GM12878 (cell line): Measurements from ENCODE around the gene METTL21C. TPM values are rescaled to one million over a fixed set of nuclear protein-coding genes. Genes with fewer than 3 reads are reported as not detected.

Experiments
- ATAC-seq: fragments of 200-7000 bp; cut with Tn5 transposase; 3 replicates; pipeline ENCODE4 v1.9.1; 2020; ENCODE audit warnings: mild to moderate bottlenecking, moderate library complexity
- BruUV-seq: library from RNA; stranded (reverse); fragments of 400-500 nt; replicated peaks from 2 replicates; lab custom pipeline; 2021; lab: Mats Ljungman, UMichigan
- CTCF ChIA-PET: fragments of 300-600 bp; sonication (Branson Sonifier 250); formaldehyde crosslinking; extraction: SDS; loops from one replicate; lab custom pipeline; 2021; ENCODE audit warnings: inconsistent platforms; lab: Yijun Ruan, JAX
- POLR2A ChIA-PET: fragments of 350-600 bp; formaldehyde crosslinking; extraction: SDS; loops from one replicate; lab custom pipeline; 2021; ENCODE audit warnings: inconsistent platforms; lab: Charles Lee
- RAD21 ChIA-PET: fragments of 300-600 bp; sonication (Branson Sonifier 250); formaldehyde crosslinking; loops from one replicate; lab custom pipeline; 2023; ENCODE audit warnings: antibody characterized with exemption; ENCODE audit not compliant: unreplicated experiment; lab: Charles Lee
- SMC1A ChIA-PET: fragments of 300-600 bp; sonication (Branson Sonifier 250); formaldehyde crosslinking; loops from one replicate; lab custom pipeline; 2023; ENCODE audit not compliant: unreplicated experiment, uncharacterized antibody; lab: Charles Lee
- DNase-seq: peaks from one replicate; pipeline ENCODE4 v3.0.0-alpha.2; 2011; ENCODE audit warnings: low read depth, low spot score
- FAIRE-seq: peaks from 3 replicates; lab custom pipeline; 2011; peaks lifted over from hg19 to GRCh38; lab: Jason Lieb, UNC
- H2AFZ ChIP-seq: 2 replicates; pipeline ENCODE4 v1.6.0; 2011; ENCODE audit warnings: low read depth, low read length, control low read depth; ENCODE audit not compliant: control insufficient read depth
- H3K27ac ChIP-seq: 2 replicates; pipeline ENCODE4 v1.5.1; 2011; ENCODE audit warnings: control low read depth; ENCODE audit not compliant: control insufficient read depth, insufficient read depth
- H3K27me3 ChIP-seq, 2 experiments: replicated peaks in 1 of 2; 2 replicates each; pipeline versions ENCODE4 v1.6.0 to v1.6.1; 2011; ENCODE audit warnings: low read length in 1 of 2; ENCODE audit not compliant: control insufficient read depth in 2 of 2, insufficient read depth in 2 of 2
- H3K36me3 ChIP-seq, 2 experiments: 2 replicates each; pipeline ENCODE4 v1.5.1; 2011; ENCODE audit warnings: low read length in 1 of 2; ENCODE audit not compliant: control insufficient read depth in 2 of 2, insufficient read depth in 2 of 2
- H3K4me1 ChIP-seq: 2 replicates; pipeline ENCODE4 v1.6.1; 2011; ENCODE audit warnings: mild to moderate bottlenecking, low read length, moderate library complexity, mixed read lengths; ENCODE audit not compliant: control insufficient read depth, insufficient read depth
- H3K4me2 ChIP-seq: 2 replicates; pipeline ENCODE4 v1.6.0; 2011; ENCODE audit warnings: control low read depth; ENCODE audit not compliant: control insufficient read depth, insufficient read depth
- H3K4me3 ChIP-seq: fragments of 200-600 bp; sonication (generic); 2 replicates; pipeline ENCODE4 v1.5.1; 2016
- H3K79me2 ChIP-seq: 2 replicates; pipeline ENCODE4 v1.6.0; 2011; ENCODE audit warnings: low read length; ENCODE audit not compliant: control insufficient read depth, insufficient read depth
- H3K9ac ChIP-seq: 2 replicates; pipeline ENCODE4 v1.8.0; 2011; ENCODE audit warnings: low read length, control low read depth, mixed read lengths; ENCODE audit not compliant: control insufficient read depth, insufficient read depth
- H3K9me3 ChIP-seq: replicated peaks from 3 replicates; pipeline ENCODE4 v1.5.1; 2011; ENCODE audit warnings: mild to moderate bottlenecking, low read length; ENCODE audit not compliant: control insufficient read depth, insufficient read depth
- H4K20me1 ChIP-seq: 2 replicates; pipeline ENCODE4 v1.6.0; 2011; ENCODE audit not compliant: control insufficient read depth, insufficient read depth
- ATF3 ChIP-seq: IDR thresholded peaks from 2 replicates; pipeline ENCODE4 v1.6.1; 2011; ENCODE audit warnings: low read depth, mild to moderate bottlenecking, low read length, moderate library complexity, borderline replicate concordance; ENCODE audit errors: extremely low read depth
- BCLAF1 ChIP-seq: fragments of 450-650 bp; IDR thresholded peaks from 2 replicates; pipeline ENCODE4 v1.6.1; 2017; ENCODE audit warnings: antibody characterized with exemption, mild to moderate bottlenecking, moderate library complexity
- BMI1 ChIP-seq: fragments of 450-650 bp; IDR thresholded peaks from 2 replicates; pipeline ENCODE4 v1.6.1; 2016; ENCODE audit warnings: mild to moderate bottlenecking, moderate library complexity, borderline replicate concordance
- CBX5 ChIP-seq: sonication (generic); IDR thresholded peaks from 2 replicates; pipeline ENCODE4 v1.6.1; 2016; ENCODE audit warnings: low read depth, moderate library complexity, mild to moderate bottlenecking, inconsistent platforms
- KLF5 ChIP-seq: fragments of 450-650 bp; IDR thresholded peaks from 2 replicates; pipeline ENCODE4 v1.6.1; 2014; ENCODE audit warnings: mild to moderate bottlenecking; ENCODE audit not compliant: partially characterized antibody
- MYB ChIP-seq: fragments of 150-350 bp; IDR thresholded peaks from 2 replicates; pipeline ENCODE4 v1.6.1; 2014; ENCODE audit warnings: mild to moderate bottlenecking, low read depth, low read length, borderline replicate concordance
- MYC ChIP-seq: IDR thresholded peaks from 2 replicates; pipeline ENCODE4 v1.6.1; 2011; ENCODE audit warnings: mild to moderate bottlenecking, low read length, moderate library complexity, inconsistent platforms; ENCODE audit not compliant: insufficient read depth, insufficient replicate concordance, insufficient read length, severe bottlenecking
- NFXL1 ChIP-seq: fragments of 450-650 bp; IDR thresholded peaks from 2 replicates; pipeline ENCODE4 v1.6.1; 2017; ENCODE audit warnings: antibody characterized with exemption, mild to moderate bottlenecking, borderline replicate concordance
- NR2F1 ChIP-seq: fragments of 450-650 bp; conservative IDR thresholded peaks from 2 replicates; pipeline ENCODE4 v1.6.1; 2017; ENCODE audit warnings: mild to moderate bottlenecking
- PRDM15 ChIP-seq: fragments of 450-650 bp; formaldehyde crosslinking; IDR thresholded peaks from 2 replicates; pipeline ENCODE4 v1.4.0; 2020; ENCODE audit warnings: mild to moderate bottlenecking, moderate library complexity
- RAD51 ChIP-seq: fragments of 450-650 bp; IDR thresholded peaks from 2 replicates; pipeline ENCODE4 v1.6.1; 2016; ENCODE audit warnings: moderate library complexity, mild to moderate bottlenecking, inconsistent platforms
- SUPT20H ChIP-seq: IDR thresholded peaks from 2 replicates; pipeline ENCODE4 v1.6.1; 2011; ENCODE audit warnings: low read depth, mild to moderate bottlenecking, low read length, moderate library complexity, borderline replicate concordance; ENCODE audit not compliant: control insufficient read depth
- TBL1XR1 ChIP-seq: IDR thresholded peaks from 2 replicates; pipeline ENCODE4 v1.6.1; 2012; ENCODE audit warnings: low read depth, low read length, improper control_type of control experiment
- YBX1 ChIP-seq: fragments of 450-650 bp; IDR thresholded peaks from 2 replicates; pipeline ENCODE4 v1.6.1; 2016; ENCODE audit warnings: antibody characterized with exemption
- ZNF622 ChIP-seq: fragments of 450-650 bp; IDR thresholded peaks from 2 replicates; pipeline ENCODE4 v1.6.1; 2017; ENCODE audit warnings: mild to moderate bottlenecking, inconsistent platforms
- WGBS: methylation state at CpG from one replicate; pipeline ENCODE4 v1.1.6; 2016; ENCODE audit warnings: low lambda C conversion rate; ENCODE audit not compliant: insufficient replicate concordance, insufficient coverage; ENCODE audit errors: missing lambda C conversion rate; 5-methylcytosine and 5-hydroxymethylcytosine counted together
- in situ Hi-C: fragments of 300-500 bp; cut with MboI; formaldehyde crosslinking; loops from 9 replicates; pipeline ENCODE4 v1.14.3; 2018; ENCODE audit warnings: mixed read lengths
- intact Hi-C: fragments of 100-400 bp; cut with micrococcal nuclease; formaldehyde crosslinking; loops from one replicate; pipeline ENCODE4 v1.14.2; 2022; ENCODE audit not compliant: unreplicated experiment
- polyA plus RNA-seq, 11 experiments: library from polyadenylated mRNA; depleted of rRNA in 4 of 11; unstranded in 6 of 11; stranded (reverse) in 5 of 11; fragments of >200 nt; fragmentation: Nextera tagmentation in 4 of 11; fragmentation: Illumina TruSeq in 1 of 11; extraction: Ambion mirVana in 4 of 11; extraction: Trizol in 1 of 11; gene quantifications; 1 replicate in 1 of 11; 2 replicates in 10 of 11; pipeline versions ENCODE4 v1.2.1 to v1.2.3, GENCODE V29; 2011 to 2016; ENCODE audit warnings: inconsistent platforms in 2 of 11, missing spikeins in 2 of 11, low read depth in 1 of 11
- total RNA-seq, 4 experiments: library from RNA; depleted of rRNA in 3 of 4; stranded (reverse); fragments of >200 nt in 3 of 4; fragmentation: Illumina TruSeq in 1 of 4; extraction: Trizol in 1 of 4; gene quantifications; 2 replicates each; pipeline versions ENCODE4 v1.2.1 to v1.2.3, GENCODE V29; 2013 to 2021
- TF ChIP-seq, protein P1 (sequence below): IDR thresholded peaks from 2 replicates; pipeline ENCODE4 v1.6.1; 2012; ENCODE audit warnings: low read depth, low read length, improper control_type of control experiment
- TF ChIP-seq, protein P2 (sequence below): IDR thresholded peaks from 2 replicates; pipeline ENCODE4 v1.6.1; 2012; ENCODE audit warnings: low read length, inconsistent platforms

METTL21C gene
- total and polyA plus RNA-seq, 10 of the 15 experiments (the other 5 are each of a cell fraction or from before 2014, with no cell fraction given) = 0.13 TPM; not detected in 9

DNA sequence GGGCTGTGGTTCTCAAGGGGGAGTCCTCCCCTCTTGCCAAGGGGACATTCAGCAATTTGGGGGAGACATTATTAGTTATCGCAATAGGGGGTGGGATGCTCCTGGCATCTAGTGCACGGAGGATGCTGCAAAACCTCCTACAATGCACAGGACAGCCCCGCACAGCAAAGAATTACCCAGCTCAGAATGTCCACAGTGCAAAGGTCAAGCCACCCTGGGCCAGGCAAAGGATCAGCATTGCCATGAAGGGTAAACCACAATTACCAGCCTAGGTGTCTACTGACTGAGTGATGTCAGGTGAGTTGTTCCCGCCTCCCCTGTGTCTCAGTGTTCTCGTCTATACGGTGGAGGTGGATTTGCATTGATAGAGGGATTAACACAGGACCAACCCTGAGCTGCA, 2.4 kb upstream of the METTL21C start:
- Histone ChIP-seq H3K4me3 (no peak overlapping the region), H3K4me2 (no peak overlapping the region), H3K9me3 (no peaks in the 10 kb centered on the region), H2AFZ (no peak overlapping the region), H3K27me3 (peaks cover 0 to 6% of the 10 kb centered on the region in 2 experiments; a peak in 2 of 4 replicates), H3K79me2 (no peaks in the 10 kb centered on the region), H3K36me3 (no peaks in the 10 kb centered on the region), H3K4me1 (no peaks in the 10 kb centered on the region), H4K20me1 (no peaks in the 10 kb centered on the region), H3K9ac (no peak overlapping the region), H3K27ac (no peak overlapping the region)
- in situ Hi-C loops = no loop called here
- ChIA-PET POLR2A (no interaction called here), SMC1A (no interaction called here), RAD21 (no interaction called here), CTCF (no interaction called here)
- DNase-seq (no peak), FAIRE-seq (no peak), ATAC-seq (no peak)
- BruUV-seq = no TSS peak
- intact Hi-C loops = no loop called here
- WGBS = 56% methylated on average over 6 of the region's 6 CpGs
- TF ChIP-seq RAD51 = no peak
- no peak for TF ChIP-seq YBX1
- TF ChIP-seq NFXL1 = no peak
- no peak for TF ChIP-seq KLF5
- no peak for TF ChIP-seq NR2F1
- no peak for TF ChIP-seq ATF3
- TF ChIP-seq, protein P1, sequence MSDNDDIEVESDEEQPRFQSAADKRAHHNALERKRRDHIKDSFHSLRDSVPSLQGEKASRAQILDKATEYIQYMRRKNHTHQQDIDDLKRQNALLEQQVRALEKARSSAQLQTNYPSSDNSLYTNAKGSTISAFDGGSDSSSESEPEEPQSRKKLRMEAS = no peak
- TF ChIP-seq CBX5 = no peak
- TF ChIP-seq BMI1 = no peak
- no peak for TF ChIP-seq SUPT20H
- TF ChIP-seq MYB = no peak
- TF ChIP-seq MYC = no peak
- TF ChIP-seq TBL1XR1 = no peak
- no peak for TF ChIP-seq PRDM15 (CRISPR knock-in tag)
- TF ChIP-seq, protein P2, sequence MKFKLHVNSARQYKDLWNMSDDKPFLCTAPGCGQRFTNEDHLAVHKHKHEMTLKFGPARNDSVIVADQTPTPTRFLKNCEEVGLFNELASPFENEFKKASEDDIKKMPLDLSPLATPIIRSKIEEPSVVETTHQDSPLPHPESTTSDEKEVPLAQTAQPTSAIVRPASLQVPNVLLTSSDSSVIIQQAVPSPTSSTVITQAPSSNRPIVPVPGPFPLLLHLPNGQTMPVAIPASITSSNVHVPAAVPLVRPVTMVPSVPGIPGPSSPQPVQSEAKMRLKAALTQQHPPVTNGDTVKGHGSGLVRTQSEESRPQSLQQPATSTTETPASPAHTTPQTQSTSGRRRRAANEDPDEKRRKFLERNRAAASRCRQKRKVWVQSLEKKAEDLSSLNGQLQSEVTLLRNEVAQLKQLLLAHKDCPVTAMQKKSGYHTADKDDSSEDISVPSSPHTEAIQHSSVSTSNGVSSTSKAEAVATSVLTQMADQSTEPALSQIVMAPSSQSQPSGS = no peak
- TF ChIP-seq BCLAF1 = no peak
- TF ChIP-seq ZNF622 = no peak
